Kidney (tissue), 14 donors: ENCODE results near the gene FARS2. TPM values are rescaled to one million over a fixed set of nuclear protein-coding genes. Genes with fewer than 3 reads are reported as not detected.

ENCODE experiments used
- DNase-seq, 5 donors: peaks; one replicate each; pipeline ENCODE4 v3.0.0-alpha.2; 2013 to 2020
- FAIRE-seq: peaks from 2 replicates; lab custom pipeline; 2012; peaks lifted over from hg19 to GRCh38; lab: Jason Lieb, UNC
- H3K27ac ChIP-seq, 2 donors: one replicate each; pipeline ENCODE4 v1.7.0; 2013; ENCODE audit warnings: low read depth in 2 of 2, low read length in 2 of 2, inconsistent platforms in 1 of 2
- H3K27me3 ChIP-seq: one replicate; pipeline ENCODE4 v1.7.1; 2013; ENCODE audit warnings: low read length, inconsistent platforms; ENCODE audit not compliant: control insufficient read depth, insufficient read depth
- H3K36me3 ChIP-seq, 3 donors: one replicate each; pipeline versions ENCODE4 v1.7.0 to v1.7.1; 2013; ENCODE audit warnings: low read length in 3 of 3, control low read depth in 1 of 3, inconsistent platforms in 1 of 3; ENCODE audit not compliant: insufficient read depth in 3 of 3, control insufficient read depth in 2 of 3
- H3K4me1 ChIP-seq, 3 donors: one replicate each; pipeline versions ENCODE4 v1.7.0 to v1.7.1; 2013; ENCODE audit warnings: low read length in 3 of 3, inconsistent platforms in 1 of 3, low read depth in 1 of 3; ENCODE audit not compliant: control insufficient read depth in 2 of 3, insufficient read depth in 2 of 3
- H3K4me3 ChIP-seq, 3 donors: one replicate each; pipeline versions ENCODE4 v1.7.0 to v1.8.1; 2013; ENCODE audit warnings: low read length in 3 of 3, control low read depth in 1 of 3, inconsistent platforms in 1 of 3
- H3K9ac ChIP-seq, 3 donors: one replicate each; pipeline versions ENCODE4 v1.7.0 to v1.7.1; 2013; ENCODE audit warnings: low read length in 3 of 3, control low read depth in 1 of 3, inconsistent platforms in 1 of 3
- H3K9me3 ChIP-seq, 3 donors: one replicate each; pipeline versions ENCODE4 v1.7.0 to v1.7.1; 2013; ENCODE audit warnings: low read length in 3 of 3, control low read depth in 1 of 3, inconsistent platforms in 1 of 3; ENCODE audit not compliant: control insufficient read depth in 2 of 3, insufficient read depth in 1 of 3
- CTCF ChIP-seq: IDR thresholded peaks from 3 replicates; pipeline ENCODE4 v1.5.1; 2012; ENCODE audit warnings: mild to moderate bottlenecking, moderate library complexity, borderline replicate concordance; ENCODE audit not compliant: insufficient read depth; ENCODE audit errors: extremely low read depth
- intact Hi-C: fragments of 100-400 bp; cut with DNase I; formaldehyde crosslinking; loops from one replicate; pipeline ENCODE4 v1.11.1; 2022
- polyA plus RNA-seq: library from polyadenylated mRNA; stranded (reverse); fragments of 350-450 nt; fragmentation: Illumina TruSeq; extraction: RNeasy Lipid Tissue Mini Kit (QIAGEN cat#74804); gene quantifications from one replicate; pipeline ENCODE4 v1.2.3, GENCODE V29; 2014; ENCODE audit warnings: low read depth, low replicate concordance; ENCODE audit not compliant: insufficient read depth
- total RNA-seq: library from RNA; stranded (reverse); fragmentation: NEBNext Ultra II Directional; extraction: Animal tissue kit (Norgen Biotek cat#: 25700); gene quantifications from one replicate; pipeline ENCODE4 v1.2.1, GENCODE V29; 2021
- donor health status: control.
- donor health status: control.
- donor health status: control.
- donor health status: control.
- donor health status: control.
- donor health status: DM: yes; HTN: yes; CAD: no.
- donor health status: Normal renal cell carcinoma (clear cell type).

The FARS2 gene
- total and polyA plus RNA-seq, 2 donors from 2014 or later, result 22.1 to 24.8 TPM

GRCh38 chr6:5532941-5533340, 271.6 kb downstream of the FARS2 start:
- no peak for FAIRE-seq
- Histone ChIP-seq H3K4me3 (no peak overlapping the region), H3K36me3 (no peaks in the 10 kb centered on the region), H3K27ac (no peak overlapping the region), H3K4me1 (no peaks in the 10 kb centered on the region), H3K9me3 (no peaks in the 10 kb centered on the region), H3K9ac (no peak overlapping the region), H3K27me3 (no peaks in the 10 kb centered on the region)
- no peak for TF ChIP-seq CTCF
- intact Hi-C loops, result no loop called here
- no peak for DNase-seq

- no peak for TF ChIP-seq CTCF
- Histone ChIP-seq H3K9me3 (no peaks in the 10 kb centered on the region), H3K27me3 (no peaks in the 10 kb centered on the region), H3K4me1 (no peaks in the 10 kb centered on the region), H3K27ac (no peak overlapping the region), H3K9ac (no peak overlapping the region), H3K36me3 (no peaks in the 10 kb centered on the region), H3K4me3 (no peak overlapping the region)
- intact Hi-C loops, result no loop called here
- DNase-seq (no peak), FAIRE-seq (no peak)
These were observed 273.3 kb downstream of the FARS2 start for GRCh38 chr6:5534643-5535042.

- H3K36me3 ChIP-seq, result no peaks in the 10 kb centered on the region
- H3K9me3 ChIP-seq, result no peaks in the 10 kb centered on the region
- no peak overlapping the region for H3K4me3 ChIP-seq
- H3K9ac ChIP-seq, result no peak overlapping the region
- no peak overlapping the region for H3K27ac ChIP-seq
- DNase-seq (no peak), FAIRE-seq (no peak)
- intact Hi-C loops, result no loop called here
- no peaks in the 10 kb centered on the region for H3K4me1 ChIP-seq
- H3K27me3 ChIP-seq, result no peaks in the 10 kb centered on the region
- no peak for TF ChIP-seq CTCF
These were observed 275.3 kb downstream of the FARS2 start for GRCh38 chr6:5536644-5537043.

GRCh38 chr6:5537132-5537531, 275.8 kb downstream of the FARS2 start:
- Histone ChIP-seq H3K27me3 (no peaks in the 10 kb centered on the region), H3K36me3 (no peaks in the 10 kb centered on the region), H3K4me3 (no peak overlapping the region), H3K9ac (no peak overlapping the region), H3K4me1 (no peaks in the 10 kb centered on the region), H3K9me3 (no peaks in the 10 kb centered on the region), H3K27ac (no peak overlapping the region)
- TF ChIP-seq CTCF, result no peak
- FAIRE-seq (no peak), DNase-seq (no peak)
- intact Hi-C loops, result no loop called here
